Activated CD8-positive, alpha-beta memory T cell treated with anti-CD3 and anti-CD28 coated beads for 48 hours (primary cell): ENCODE measurements around the gene APOL3.
A peak's percentile ranks its signal among the peaks of the same experiment; 100 is the strongest.
"Not testable (repeated sequence)": the region's sequence is repeated elsewhere in the genome, so short reads cannot be mapped to it uniquely, and the experiment has no call there.

Experiments used
- DNase-seq, 3 experiments: peaks; one replicate each; pipeline ENCODE4 v3.0.0-alpha.2; 2020; ENCODE audit warnings: low read depth in 2 of 3, low spot score in 2 of 3

The APOL3 gene

GRCh38 chr22:36135306-36135980, 25.1 kb downstream of the APOL3 start:
- no peak for DNase-seq

DNA sequence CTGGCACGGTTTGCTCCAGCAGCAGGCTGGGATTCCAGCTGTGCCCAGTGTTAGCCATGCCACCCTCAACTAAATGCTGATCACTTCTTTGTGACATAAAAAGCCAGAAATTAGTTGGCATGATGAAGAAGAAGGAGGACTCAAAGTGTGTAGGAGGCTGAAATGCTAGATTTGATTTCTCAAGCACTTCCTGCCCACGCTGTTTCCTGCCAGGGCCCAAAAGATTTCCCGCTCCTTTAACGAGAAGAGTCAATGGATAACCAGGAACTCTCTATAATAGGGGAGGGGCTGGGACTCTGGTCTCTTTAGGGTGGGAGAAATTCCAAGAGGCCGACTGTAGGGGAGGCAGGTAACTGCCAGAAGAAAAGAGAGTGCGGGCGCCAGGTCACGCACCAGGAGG, 26.4 kb downstream of the APOL3 start:
- no peak for DNase-seq

GRCh38 chr22:36131907-36132306, 28.6 kb downstream of the APOL3 start:
- no peak for DNase-seq

GRCh38 chr22:36129486-36130388, 30.8 kb downstream of the APOL3 start:
- DNase-seq, result no peak

DNA sequence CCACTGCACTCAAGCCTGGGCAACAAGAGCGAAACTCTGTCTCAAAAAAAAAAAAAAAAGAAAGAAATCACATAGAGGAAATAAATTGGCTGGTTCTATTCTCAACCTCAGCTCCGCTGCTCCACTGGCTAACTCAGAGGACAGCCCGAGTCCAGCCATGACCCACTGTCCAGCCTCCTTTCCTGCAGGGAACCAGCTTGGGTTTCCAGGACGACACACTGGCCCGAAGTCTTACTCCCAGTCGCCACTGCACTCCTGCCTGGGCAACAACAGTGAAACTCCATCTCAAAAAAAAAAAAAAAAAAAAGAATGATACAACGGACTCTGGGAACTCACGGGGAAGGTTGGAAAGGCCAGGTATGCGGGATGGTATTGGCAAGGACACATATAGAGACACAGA, 31.5 kb downstream of the APOL3 start:
- DNase-seq, result no peak

DNA sequence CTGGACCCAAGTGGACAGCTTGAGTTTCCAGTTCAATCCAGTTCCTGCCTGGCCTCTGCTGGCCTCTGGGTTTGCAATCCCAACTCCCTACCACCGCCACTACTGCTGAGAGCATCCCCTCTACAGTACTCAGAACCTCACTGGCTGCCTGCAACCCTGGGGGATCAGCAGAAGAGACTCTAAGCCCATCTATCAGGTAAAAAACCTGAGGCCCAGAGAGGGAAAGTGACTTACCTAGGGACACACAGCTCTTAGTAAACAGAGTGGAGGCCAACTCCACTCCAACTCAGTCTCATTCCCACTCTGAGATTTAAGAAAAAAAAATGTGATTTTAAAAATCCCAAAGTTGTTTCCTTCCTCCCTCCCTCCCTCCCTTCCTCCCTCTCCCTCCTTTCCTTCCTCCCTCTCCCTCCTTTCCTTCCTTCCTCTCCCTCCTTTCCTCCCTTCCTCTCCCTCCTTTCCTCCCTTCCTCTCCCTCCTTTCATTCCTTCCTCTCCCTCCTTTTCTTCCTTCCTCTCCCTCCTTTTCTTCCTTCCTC, 34.5 kb downstream of the APOL3 start:
- no peak for DNase-seq

- DNase-seq, result no peak
These were observed 35.1 kb downstream of the APOL3 start for GRCh38 chr22:36125434-36125833.

GRCh38 chr22:36124666-36125065, 35.9 kb downstream of the APOL3 start:
- no peak for DNase-seq

DNA sequence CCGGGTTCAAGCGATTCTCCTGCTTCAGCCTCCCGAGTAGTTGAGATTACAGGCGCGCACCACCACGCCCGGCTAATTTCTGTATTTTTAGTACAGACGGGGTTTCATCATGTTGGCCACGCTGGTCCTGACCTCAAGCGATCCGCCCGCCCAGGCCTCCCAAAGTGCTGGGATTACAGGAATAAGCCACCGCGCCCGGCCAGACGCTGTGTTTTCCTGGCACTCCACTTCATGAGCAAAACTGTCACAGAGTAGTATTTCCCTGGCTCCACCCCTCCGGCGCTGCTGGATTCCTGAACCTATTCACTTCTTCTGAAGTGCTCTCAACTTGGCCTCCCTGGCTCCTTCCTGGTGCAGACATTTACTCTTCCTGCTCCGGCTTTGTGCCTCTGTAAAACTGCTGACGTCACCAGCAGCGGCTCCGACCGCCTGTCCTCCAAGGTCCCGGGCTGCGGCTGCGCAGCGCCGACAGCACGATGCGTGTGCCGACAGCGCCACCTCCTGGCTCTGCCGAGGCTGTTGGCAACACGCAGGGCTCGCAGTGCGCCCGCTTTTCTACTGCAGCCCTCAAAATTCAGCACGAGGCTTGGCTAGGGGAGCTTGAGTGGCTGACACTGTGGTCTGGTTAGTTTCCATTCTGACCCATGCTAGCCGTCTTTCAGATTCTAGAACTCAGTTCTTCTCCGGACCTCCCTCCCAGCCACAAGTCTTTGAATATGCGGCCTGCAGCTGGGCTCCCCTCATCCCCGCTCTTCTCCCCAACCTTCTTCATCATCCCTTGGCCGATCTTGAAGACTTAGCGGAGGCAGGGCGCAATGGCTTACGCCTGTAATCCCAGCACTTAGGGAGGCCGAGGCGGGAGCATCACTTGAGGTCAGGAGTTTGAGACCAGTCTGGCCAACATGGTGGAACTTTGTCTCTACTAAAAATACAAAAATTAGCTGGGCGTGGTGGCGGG, 36.6 kb downstream of the APOL3 start:
- peak; percentile 69 to 89 (median 83) for DNase-seq

- not testable (repeated sequence) for DNase-seq
These were observed 39.8 kb downstream of the APOL3 start for GRCh38 chr22:36120621-36121351.

DNA sequence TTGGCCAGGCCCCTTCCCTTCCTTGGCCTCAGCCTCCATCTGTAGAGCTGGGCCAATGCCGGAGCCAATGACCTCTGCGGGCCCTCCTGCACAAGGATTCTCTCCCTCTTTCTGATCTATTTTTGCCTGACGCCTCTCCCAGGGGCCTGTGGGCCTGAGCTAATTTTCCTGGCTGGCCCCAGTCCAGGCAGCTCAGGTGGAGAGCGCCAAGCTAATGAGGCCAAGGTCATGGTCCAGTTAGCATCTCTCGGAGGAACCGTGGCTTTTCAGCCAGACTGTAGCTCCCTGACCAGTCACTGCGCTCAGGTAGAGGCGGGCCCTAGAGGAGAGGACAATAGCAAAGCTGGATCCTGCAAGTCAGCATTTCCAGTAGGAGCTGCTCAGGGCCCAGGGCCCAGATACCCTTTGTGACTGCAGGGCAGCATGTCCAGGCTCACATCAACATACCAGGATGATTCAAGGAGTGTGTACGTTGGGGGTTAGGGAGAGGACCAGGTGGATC, 43.5 kb downstream of the APOL3 start:
- DNase-seq, result no peak

DNA sequence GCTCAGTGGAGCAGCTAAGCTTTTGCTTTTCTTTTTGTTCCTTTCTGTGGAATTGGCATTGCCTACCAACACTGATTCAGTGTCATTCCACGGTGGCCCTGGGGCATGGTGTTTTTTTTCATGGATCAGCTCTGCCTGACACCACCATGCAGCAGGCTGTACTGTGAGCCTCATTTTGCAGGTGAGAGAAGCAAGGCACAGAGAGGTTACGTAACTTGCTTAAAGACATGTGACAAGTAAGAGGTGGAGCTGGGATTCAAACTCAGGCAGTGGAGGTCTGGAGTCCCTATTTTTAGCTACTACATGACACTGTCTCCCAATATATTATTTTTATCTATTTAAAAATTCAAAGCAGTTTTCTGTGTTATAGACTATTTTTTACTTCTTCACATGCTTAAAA, 44.4 kb downstream of the APOL3 start:
- no peak for DNase-seq

DNA sequence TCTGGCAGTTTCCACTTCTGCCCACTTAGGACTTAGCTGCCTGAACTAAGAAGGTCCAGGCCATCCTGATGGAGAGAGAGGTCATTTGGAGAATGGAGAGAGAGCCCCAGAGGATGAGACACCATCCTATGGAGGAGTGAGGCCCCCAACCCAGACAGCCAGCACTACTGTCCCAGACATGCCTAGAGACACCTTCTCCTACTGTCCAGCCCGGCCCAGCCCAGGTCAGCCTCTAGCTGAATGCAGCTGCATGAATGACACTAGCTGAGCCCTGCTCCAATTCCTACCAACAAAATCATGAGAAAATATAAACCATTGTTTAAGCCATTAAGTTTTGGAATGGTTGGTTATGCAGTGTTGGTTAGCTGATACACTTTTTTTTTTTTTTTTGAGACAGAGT, 47.4 kb downstream of the APOL3 start:
- no peak for DNase-seq

GRCh38 chr22:36111316-36111715, 49.2 kb downstream of the APOL3 start:
- DNase-seq, result no peak

DNA sequence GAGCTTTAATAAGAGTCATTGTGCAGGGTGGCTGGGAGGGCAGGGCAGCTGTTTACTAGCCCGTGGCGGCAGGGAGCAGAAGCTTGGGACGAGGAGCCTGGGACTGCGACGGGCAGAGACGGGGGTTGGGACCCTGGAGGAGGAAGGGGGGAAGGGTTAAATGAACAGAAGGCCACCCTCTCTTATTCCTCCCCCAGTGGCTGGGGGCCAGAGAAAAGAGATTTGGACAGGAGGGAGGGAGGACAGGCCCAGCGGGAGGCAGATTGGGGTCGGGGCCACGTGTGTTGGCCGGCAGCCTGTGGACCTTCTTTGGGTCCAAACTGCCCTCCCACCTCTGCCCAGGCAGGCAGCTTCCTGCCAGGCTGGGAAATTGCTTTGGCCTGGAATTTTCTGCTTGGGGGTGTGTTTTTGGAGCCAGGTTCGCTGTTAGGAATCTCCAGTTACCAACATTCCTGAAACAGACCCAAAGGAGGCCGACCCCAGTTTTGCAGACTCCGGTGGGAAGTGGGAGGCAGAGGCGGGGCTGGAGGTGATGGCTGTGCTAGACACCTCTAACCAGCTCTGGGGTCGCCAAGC, 50.2 kb downstream of the APOL3 start:
- no peak for DNase-seq

GRCh38 chr22:36107436-36107835, 53.1 kb downstream of the APOL3 start:
- DNase-seq, result no peak

DNA sequence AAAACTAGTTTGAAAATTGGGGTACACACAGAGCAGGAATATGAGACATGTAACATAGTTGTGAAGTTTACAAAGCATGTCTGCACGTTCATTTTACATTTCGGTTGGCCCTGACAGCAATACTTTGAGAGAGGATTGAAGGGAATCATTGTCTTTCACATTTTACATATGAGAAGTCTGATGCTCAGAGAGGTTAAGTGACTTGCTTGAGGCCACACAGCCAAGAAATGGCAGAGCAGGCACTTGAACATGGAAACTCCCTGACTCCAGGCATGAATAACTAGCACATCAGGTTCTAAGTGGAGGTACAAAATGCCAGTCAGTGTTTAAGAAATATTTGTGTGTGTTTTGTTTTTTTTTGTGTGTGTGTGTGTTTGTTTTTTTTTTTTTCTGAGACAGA, 53.6 kb downstream of the APOL3 start:
- no peak for DNase-seq

GRCh38 chr22:36104988-36105387, 55.6 kb downstream of the APOL3 start:
- no peak for DNase-seq

- DNase-seq, result no peak
These were observed 56.1 kb downstream of the APOL3 start for GRCh38 chr22:36104435-36104834.

DNA sequence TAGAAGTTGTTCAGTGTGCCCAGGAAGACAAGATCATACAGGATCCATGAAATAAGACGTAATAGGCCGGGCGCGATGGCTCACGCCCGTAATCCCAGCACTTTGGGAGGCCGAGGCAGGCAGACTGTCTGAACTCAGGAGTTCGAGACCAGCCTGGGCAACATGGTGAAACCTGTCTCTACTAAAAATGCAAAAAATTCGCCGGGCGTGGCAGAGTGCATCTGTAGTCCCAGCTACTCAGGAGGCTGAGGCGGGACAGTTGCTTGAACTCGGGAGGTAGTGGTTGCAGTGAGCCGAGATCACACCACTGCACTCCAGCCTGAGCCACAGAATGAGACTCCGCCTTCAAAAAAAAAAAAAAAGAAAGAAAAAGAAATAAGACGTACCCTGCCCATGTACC, 56.7 kb downstream of the APOL3 start:
- DNase-seq, result no peak
